GM23338 (cell line): Measurements from ENCODE around the gene CDH23. TPM values are rescaled to one million over a fixed set of nuclear protein-coding genes. Genes with fewer than 3 reads are reported as not detected.

Experiments used
- ATAC-seq: fragments of 200-7000 bp; cut with Tn5 transposase; 3 replicates; pipeline ENCODE4 v1.9.1; 2020
- DNase-seq: peaks from one replicate; pipeline ENCODE4 v3.0.0-alpha.2; 2015; ENCODE audit warnings: low spot score
- H2AFZ ChIP-seq: fragments of 200-600 bp; sonication (generic); 2 replicates; pipeline ENCODE4 v1.8.0; 2016; ENCODE audit warnings: antibody characterized with exemption, mild to moderate bottlenecking, moderate library complexity
- H3F3A ChIP-seq: fragments of 200-600 bp; sonication (generic); replicated peaks from 2 replicates; pipeline ENCODE4 v1.8.0; 2017; ENCODE audit warnings: antibody characterized with exemption, mixed run types, low read depth
- H3K27ac ChIP-seq: fragments of 200-600 bp; sonication (generic); 2 replicates; pipeline ENCODE4 v1.6.1; 2016; ENCODE audit warnings: low read depth
- H3K27me3 ChIP-seq: fragments of 200-600 bp; sonication (generic); 2 replicates; pipeline ENCODE4 v1.8.0; 2016; ENCODE audit warnings: mild to moderate bottlenecking, mixed run types, moderate library complexity; ENCODE audit not compliant: insufficient read depth
- H3K36me3 ChIP-seq: fragments of 200-600 bp; sonication (generic); 2 replicates; pipeline ENCODE4 v1.8.0; 2016; ENCODE audit warnings: mild to moderate bottlenecking; ENCODE audit not compliant: insufficient read depth
- H3K4me1 ChIP-seq: fragments of 200-600 bp; sonication (generic); 2 replicates; pipeline ENCODE4 v1.8.0; 2016; ENCODE audit warnings: mild to moderate bottlenecking, moderate library complexity; ENCODE audit not compliant: insufficient read depth
- H3K4me2 ChIP-seq: fragments of 200-600 bp; sonication (generic); 2 replicates; pipeline ENCODE4 v1.7.1; 2017; ENCODE audit warnings: mixed run types
- H3K4me3 ChIP-seq: fragments of 200-600 bp; sonication (generic); 2 replicates; pipeline ENCODE4 v1.6.1; 2016; ENCODE audit warnings: mixed run types
- H3K79me2 ChIP-seq: fragments of 200-600 bp; sonication (generic); replicated peaks from 2 replicates; pipeline ENCODE4 v1.8.0; 2017; ENCODE audit warnings: mild to moderate bottlenecking; ENCODE audit not compliant: insufficient read depth
- H3K9me2 ChIP-seq: fragments of 200-600 bp; sonication (generic); 2 replicates; pipeline ENCODE4 v1.8.0; 2017; ENCODE audit not compliant: insufficient read depth
- H4K20me1 ChIP-seq: fragments of 200-600 bp; sonication (generic); replicated peaks from 2 replicates; pipeline ENCODE4 v1.8.0; 2017; ENCODE audit warnings: mild to moderate bottlenecking; ENCODE audit not compliant: insufficient read depth
- H3K27ac Mint-ChIP-seq: 2 replicates; pipeline ENCODE4 v1.8.0; 2020; ENCODE audit warnings: inconsistent platforms, mild to moderate bottlenecking, moderate library complexity, mixed read lengths
- H3K27me3 Mint-ChIP-seq: 3 replicates; pipeline ENCODE4 v1.8.0; 2022; ENCODE audit warnings: low read depth, mild to moderate bottlenecking, moderate library complexity, mixed read lengths, inconsistent platforms; ENCODE audit not compliant: insufficient read depth, poor library complexity
- H3K36me3 Mint-ChIP-seq: 3 replicates; pipeline ENCODE4 v1.8.0; 2021; ENCODE audit warnings: low read depth, mild to moderate bottlenecking, inconsistent platforms, moderate library complexity, mixed read lengths
- H3K4me1 Mint-ChIP-seq: 3 replicates; pipeline ENCODE4 v1.8.0; 2020; ENCODE audit warnings: mild to moderate bottlenecking, inconsistent platforms, mixed read lengths
- H3K4me3 Mint-ChIP-seq: 3 replicates; pipeline ENCODE4 v1.8.0; 2021; ENCODE audit warnings: moderate library complexity, mild to moderate bottlenecking, inconsistent platforms, mixed read lengths
- H3K9me3 Mint-ChIP-seq: 3 replicates; pipeline ENCODE4 v1.8.0; 2020; ENCODE audit warnings: moderate library complexity, mild to moderate bottlenecking, inconsistent platforms, mixed read lengths
- STAT1 ChIP-seq: IDR thresholded peaks from one replicate; pipeline ENCODE4 v1.6.1; 2016; ENCODE audit warnings: antibody characterized with exemption; ENCODE audit not compliant: unreplicated experiment
- polyA plus RNA-seq: library from polyadenylated mRNA; unstranded; fragments of >200 nt; fragmentation: Nextera tagmentation; extraction: Ambion mirVana; gene quantifications from 2 replicates; pipeline ENCODE4 v1.2.1, GENCODE V29; 2016
- total RNA-seq: library from RNA; depleted of rRNA; stranded (reverse); fragments of >200 nt; shearing (Covaris generic); gene quantifications from 2 replicates; pipeline ENCODE4 v1.2.3, GENCODE V29; 2014
- TF ChIP-seq, protein P1 (sequence below), 2 experiments: fragments of 200-600 bp in 1 of 2; sonication (generic) in 1 of 2; conservative IDR thresholded peaks; 2 replicates each; pipeline versions ENCODE4 v1.5.1 to v1.6.1; 2016 to 2017; ENCODE audit warnings: antibody characterized with exemption in 2 of 2, low read depth in 2 of 2, mild to moderate bottlenecking in 2 of 2, moderate library complexity in 1 of 2
- TF ChIP-seq, protein P2 (sequence below): fragments of 250-450 bp; sonication (Bioruptor Pico); IDR thresholded peaks from 2 replicates; pipeline ENCODE4 v1.5.0; 2020; ENCODE audit warnings: mild to moderate bottlenecking, moderate library complexity

CDH23 gene
- total and polyA plus RNA-seq, 2 experiments from 2014 or later, result 0.95 to 4.3 TPM

DNA sequence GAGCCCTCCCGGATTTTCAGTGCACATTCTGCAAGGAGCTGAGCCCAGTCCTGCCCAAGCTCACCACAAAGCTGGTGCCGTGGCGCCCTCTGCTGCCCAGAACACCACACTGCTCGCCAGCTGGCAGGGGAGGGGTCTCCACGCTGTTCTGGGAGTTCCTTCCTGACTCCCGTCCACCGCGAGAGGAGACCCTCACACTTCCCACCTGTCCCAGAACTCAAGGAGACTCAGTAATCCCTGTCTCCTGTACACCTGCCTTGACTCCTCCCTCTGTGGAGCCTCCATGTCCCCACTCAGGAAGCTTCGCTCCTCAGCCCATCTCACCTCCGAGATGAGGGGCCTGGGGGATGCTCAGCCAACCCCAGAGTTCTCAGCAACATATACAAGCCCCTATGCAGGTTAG, 311.6 kb downstream of the CDH23 start:
- Mint-ChIP-seq H3K36me3 (no peaks in the 10 kb centered on the region), H3K4me1 (peaks cover 5% of the 10 kb centered on the region), H3K4me3 (peak overlapping the region; percentile 33; the same call in 1 of the 3 replicates), H3K27ac (no peak overlapping the region), H3K27me3 (peaks cover 13% of the 10 kb centered on the region), H3K9me3 (no peaks in the 10 kb centered on the region)
- Histone ChIP-seq H4K20me1 (no peaks in the 10 kb centered on the region), H3K9me2 (no peaks in the 10 kb centered on the region), H3K36me3 (no peaks in the 10 kb centered on the region), H3K4me1 (peaks cover 3% of the 10 kb centered on the region; the same call in 1 of the 2 replicates), H3K27me3 (no peaks in the 10 kb centered on the region), H3K27ac (no peak overlapping the region), H3K79me2 (no peaks in the 10 kb centered on the region), H2AFZ (peak overlapping the region; percentile 96), H3K4me3 (0 out of 2 replicates have a peak overlapping the region, but pooled peaks have one; percentile 28), H3K4me2 (peak overlapping the region; percentile 71), H3F3A (no peaks in the 10 kb centered on the region)
- DNase-seq, result peak; percentile 82
- no peak for TF ChIP-seq STAT1
- TF ChIP-seq, protein P1, sequence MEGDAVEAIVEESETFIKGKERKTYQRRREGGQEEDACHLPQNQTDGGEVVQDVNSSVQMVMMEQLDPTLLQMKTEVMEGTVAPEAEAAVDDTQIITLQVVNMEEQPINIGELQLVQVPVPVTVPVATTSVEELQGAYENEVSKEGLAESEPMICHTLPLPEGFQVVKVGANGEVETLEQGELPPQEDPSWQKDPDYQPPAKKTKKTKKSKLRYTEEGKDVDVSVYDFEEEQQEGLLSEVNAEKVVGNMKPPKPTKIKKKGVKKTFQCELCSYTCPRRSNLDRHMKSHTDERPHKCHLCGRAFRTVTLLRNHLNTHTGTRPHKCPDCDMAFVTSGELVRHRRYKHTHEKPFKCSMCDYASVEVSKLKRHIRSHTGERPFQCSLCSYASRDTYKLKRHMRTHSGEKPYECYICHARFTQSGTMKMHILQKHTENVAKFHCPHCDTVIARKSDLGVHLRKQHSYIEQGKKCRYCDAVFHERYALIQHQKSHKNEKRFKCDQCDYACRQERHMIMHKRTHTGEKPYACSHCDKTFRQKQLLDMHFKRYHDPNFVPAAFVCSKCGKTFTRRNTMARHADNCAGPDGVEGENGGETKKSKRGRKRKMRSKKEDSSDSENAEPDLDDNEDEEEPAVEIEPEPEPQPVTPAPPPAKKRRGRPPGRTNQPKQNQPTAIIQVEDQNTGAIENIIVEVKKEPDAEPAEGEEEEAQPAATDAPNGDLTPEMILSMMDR (conservative IDR thresholded peaks at IDR 0.05; ENCODE audit: low read depth in 2 of 2), result peak; percentile 85 to 99
- ATAC-seq, result peak; percentile 94

DNA sequence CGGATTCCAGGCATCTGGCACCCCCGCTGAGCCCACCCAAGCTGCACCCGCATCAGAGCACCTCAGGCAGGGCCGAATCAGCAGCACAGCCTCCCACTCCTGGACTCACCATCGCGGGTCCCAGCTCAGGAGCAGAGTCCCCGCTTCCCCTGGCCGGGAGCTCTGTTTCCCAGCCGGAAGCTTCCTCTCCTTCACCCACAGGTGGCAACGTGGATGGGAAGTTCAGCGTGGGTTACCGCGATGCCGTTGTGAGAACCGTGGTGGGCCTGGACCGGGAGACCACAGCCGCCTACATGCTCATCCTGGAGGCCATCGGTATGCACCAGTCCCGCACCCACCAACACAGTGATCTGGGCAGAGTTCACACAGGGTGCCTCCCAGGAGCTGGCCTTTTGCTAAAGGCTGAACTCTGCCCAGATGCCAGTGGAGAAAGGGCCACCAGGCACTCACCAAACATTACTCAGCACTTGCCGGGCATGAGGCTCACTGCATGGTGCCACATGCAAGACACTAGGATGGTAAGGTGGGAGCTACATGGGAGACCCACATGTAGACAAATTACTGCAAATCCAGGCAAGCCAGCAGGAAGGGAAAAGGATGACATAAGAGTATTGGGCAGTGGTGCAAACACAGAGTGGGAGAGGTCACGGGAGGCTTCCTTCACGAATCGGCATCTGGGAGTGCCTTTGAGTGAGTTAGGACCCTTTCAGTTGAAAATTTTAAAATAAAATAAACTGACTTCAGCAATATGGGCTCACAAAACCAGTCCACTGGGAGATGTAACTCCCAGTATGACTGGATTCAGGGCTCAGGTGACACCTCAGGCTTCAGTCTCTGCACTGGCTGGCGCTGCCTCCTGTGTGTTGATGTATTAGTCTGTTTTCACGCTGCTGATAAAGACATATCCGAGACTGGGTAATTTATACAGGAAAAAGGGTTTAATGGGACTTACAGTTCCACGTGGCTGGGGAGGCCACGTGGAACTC, 312.5 kb downstream of the CDH23 start:
- Mint-ChIP-seq H3K27me3 (peaks cover 18% of the 10 kb centered on the region), H3K9me3 (no peaks in the 10 kb centered on the region), H3K27ac (no peak overlapping the region), H3K4me3 (no peak overlapping the region), H3K36me3 (no peaks in the 10 kb centered on the region), H3K4me1 (peaks cover 14% of the 10 kb centered on the region)
- Histone ChIP-seq H3K4me3 (no peak overlapping the region), H3K9me2 (no peaks in the 10 kb centered on the region), H3K79me2 (no peaks in the 10 kb centered on the region), H3K27me3 (no peaks in the 10 kb centered on the region), H3F3A (no peaks in the 10 kb centered on the region), H4K20me1 (no peaks in the 10 kb centered on the region), H2AFZ (no peak overlapping the region), H3K36me3 (no peaks in the 10 kb centered on the region), H3K27ac (no peak overlapping the region), H3K4me2 (no peak overlapping the region), H3K4me1 (peaks cover 8% of the 10 kb centered on the region)
- TF ChIP-seq, protein P2, sequence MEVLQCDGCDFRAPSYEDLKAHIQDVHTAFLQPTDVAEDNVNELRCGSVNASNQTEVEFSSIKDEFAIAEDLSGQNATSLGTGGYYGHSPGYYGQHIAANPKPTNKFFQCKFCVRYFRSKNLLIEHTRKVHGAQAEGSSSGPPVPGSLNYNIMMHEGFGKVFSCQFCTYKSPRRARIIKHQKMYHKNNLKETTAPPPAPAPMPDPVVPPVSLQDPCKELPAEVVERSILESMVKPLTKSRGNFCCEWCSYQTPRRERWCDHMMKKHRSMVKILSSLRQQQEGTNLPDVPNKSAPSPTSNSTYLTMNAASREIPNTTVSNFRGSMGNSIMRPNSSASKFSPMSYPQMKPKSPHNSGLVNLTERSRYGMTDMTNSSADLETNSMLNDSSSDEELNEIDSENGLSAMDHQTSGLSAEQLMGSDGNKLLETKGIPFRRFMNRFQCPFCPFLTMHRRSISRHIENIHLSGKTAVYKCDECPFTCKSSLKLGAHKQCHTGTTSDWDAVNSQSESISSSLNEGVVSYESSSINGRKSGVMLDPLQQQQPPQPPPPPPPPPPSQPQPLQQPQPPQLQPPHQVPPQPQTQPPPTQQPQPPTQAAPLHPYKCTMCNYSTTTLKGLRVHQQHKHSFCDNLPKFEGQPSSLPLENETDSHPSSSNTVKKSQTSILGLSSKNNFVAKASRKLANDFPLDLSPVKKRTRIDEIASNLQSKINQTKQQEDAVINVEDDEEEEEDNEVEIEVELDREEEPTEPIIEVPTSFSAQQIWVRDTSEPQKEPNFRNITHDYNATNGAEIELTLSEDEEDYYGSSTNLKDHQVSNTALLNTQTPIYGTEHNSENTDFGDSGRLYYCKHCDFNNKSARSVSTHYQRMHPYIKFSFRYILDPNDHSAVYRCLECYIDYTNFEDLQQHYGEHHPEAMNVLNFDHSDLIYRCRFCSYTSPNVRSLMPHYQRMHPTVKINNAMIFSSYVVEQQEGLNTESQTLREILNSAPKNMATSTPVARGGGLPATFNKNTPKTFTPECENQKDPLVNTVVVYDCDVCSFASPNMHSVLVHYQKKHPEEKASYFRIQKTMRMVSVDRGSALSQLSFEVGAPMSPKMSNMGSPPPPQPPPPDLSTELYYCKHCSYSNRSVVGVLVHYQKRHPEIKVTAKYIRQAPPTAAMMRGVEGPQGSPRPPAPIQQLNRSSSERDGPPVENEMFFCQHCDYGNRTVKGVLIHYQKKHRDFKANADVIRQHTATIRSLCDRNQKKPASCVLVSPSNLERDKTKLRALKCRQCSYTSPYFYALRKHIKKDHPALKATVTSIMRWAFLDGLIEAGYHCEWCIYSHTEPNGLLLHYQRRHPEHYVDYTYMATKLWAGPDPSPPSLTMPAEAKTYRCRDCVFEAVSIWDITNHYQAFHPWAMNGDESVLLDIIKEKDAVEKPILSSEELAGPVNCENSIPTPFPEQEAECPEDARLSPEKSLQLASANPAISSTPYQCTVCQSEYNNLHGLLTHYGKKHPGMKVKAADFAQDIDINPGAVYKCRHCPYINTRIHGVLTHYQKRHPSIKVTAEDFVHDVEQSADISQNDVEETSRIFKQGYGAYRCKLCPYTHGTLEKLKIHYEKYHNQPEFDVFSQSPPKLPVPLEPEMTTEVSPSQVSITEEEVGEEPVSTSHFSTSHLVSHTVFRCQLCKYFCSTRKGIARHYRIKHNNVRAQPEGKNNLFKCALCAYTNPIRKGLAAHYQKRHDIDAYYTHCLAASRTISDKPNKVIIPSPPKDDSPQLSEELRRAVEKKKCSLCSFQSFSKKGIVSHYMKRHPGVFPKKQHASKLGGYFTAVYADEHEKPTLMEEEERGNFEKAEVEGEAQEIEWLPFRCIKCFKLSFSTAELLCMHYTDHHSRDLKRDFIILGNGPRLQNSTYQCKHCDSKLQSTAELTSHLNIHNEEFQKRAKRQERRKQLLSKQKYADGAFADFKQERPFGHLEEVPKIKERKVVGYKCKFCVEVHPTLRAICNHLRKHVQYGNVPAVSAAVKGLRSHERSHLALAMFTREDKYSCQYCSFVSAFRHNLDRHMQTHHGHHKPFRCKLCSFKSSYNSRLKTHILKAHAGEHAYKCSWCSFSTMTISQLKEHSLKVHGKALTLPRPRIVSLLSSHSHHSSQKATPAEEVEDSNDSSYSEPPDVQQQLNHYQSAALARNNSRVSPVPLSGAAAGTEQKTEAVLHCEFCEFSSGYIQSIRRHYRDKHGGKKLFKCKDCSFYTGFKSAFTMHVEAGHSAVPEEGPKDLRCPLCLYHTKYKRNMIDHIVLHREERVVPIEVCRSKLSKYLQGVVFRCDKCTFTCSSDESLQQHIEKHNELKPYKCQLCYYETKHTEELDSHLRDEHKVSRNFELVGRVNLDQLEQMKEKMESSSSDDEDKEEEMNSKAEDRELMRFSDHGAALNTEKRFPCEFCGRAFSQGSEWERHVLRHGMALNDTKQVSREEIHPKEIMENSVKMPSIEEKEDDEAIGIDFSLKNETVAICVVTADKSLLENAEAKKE (CRISPR knock-in tag), result no peak
- TF ChIP-seq, protein P1 (conservative IDR thresholded peaks at IDR 0.05; ENCODE audit: low read depth in 2 of 2), result 0 out of 4 replicates have a peak, but pooled peaks of 1 of the 2 experiments have one; percentile 14
- ATAC-seq (no peak), DNase-seq (peak; percentile 17)
